Endothelial cell of umbilical vein (primary cell): ENCODE data around the gene CAMK2G. TPM values are rescaled to one million over a fixed set of nuclear protein-coding genes. Genes with fewer than 3 reads are reported as not detected.

Experiments used
- BruUV-seq: library from RNA; stranded (reverse); fragments of 400-500 nt; replicated peaks from 2 replicates; lab custom pipeline; 2021; lab: Mats Ljungman, UMichigan
- CTCF ChIA-PET: fragments of 300-600, 350-600 bp; sonication (Branson Sonifier 250); formaldehyde crosslinking; loops from one replicate; lab custom pipeline; 2021; ENCODE audit warnings: antibody characterized with exemption, inconsistent platforms; lab: Charles Lee
- POLR2A ChIA-PET: fragments of 300-600, 350-600 bp; sonication (Branson Sonifier 250); formaldehyde crosslinking; loops from one replicate; lab custom pipeline; 2021; ENCODE audit warnings: antibody characterized with exemption, inconsistent platforms; lab: Charles Lee
- DNase-seq: peaks from one replicate; pipeline ENCODE4 v3.0.0-alpha.2; 2011; ENCODE audit warnings: low read depth, low spot score
- FAIRE-seq: peaks from 2 replicates; lab custom pipeline; 2011; peaks lifted over from hg19 to GRCh38; lab: Jason Lieb, UNC
- H2AFZ ChIP-seq: 2 replicates; pipeline ENCODE4 v1.6.0; 2012; ENCODE audit warnings: low read depth, low read length, control low read depth, inconsistent platforms
- H3K27ac ChIP-seq: 2 replicates; pipeline ENCODE4 v1.5.1; 2011; ENCODE audit warnings: low read depth, mild to moderate bottlenecking, control low read depth, low read length, moderate library complexity; ENCODE audit not compliant: insufficient read depth
- H3K27me3 ChIP-seq, 2 experiments: 2 replicates each; pipeline versions ENCODE4 v1.6.0 to v1.6.1; 2011; ENCODE audit warnings: low read length in 2 of 2, mixed read lengths in 1 of 2; ENCODE audit not compliant: control insufficient read depth in 2 of 2, insufficient read depth in 2 of 2
- H3K36me3 ChIP-seq, 2 experiments: 2 replicates in 1 of 2; 3 replicates in 1 of 2; pipeline ENCODE4 v1.5.1; 2011; ENCODE audit warnings: low read length in 2 of 2, mild to moderate bottlenecking in 1 of 2, moderate library complexity in 1 of 2; ENCODE audit not compliant: control insufficient read depth in 2 of 2, insufficient read depth in 2 of 2; ENCODE audit errors: extremely low read depth in 1 of 2
- H3K4me1 ChIP-seq: 3 replicates; pipeline ENCODE4 v1.5.1; 2011; ENCODE audit warnings: mild to moderate bottlenecking, low read length; ENCODE audit not compliant: control insufficient read depth, insufficient read depth; ENCODE audit errors: extremely low read depth
- H3K4me2 ChIP-seq: 2 replicates; pipeline ENCODE4 v1.6.1; 2011; ENCODE audit warnings: low read length, control low read depth, mixed read lengths; ENCODE audit not compliant: insufficient read depth
- H3K4me3 ChIP-seq, 3 experiments: fragments of 200-600 bp in 1 of 3; sonication (generic), shearing (Covaris generic) in 1 of 3; replicated peaks in 1 of 3; 2 replicates each; pipeline ENCODE4 v1.5.1; 2011 to 2016; ENCODE audit warnings: control low read depth in 3 of 3, low read length in 3 of 3, mild to moderate bottlenecking in 2 of 3, inconsistent platforms in 1 of 3, low read depth in 1 of 3, moderate library complexity in 1 of 3; ENCODE audit not compliant: insufficient read depth in 1 of 3
- H3K79me2 ChIP-seq: 2 replicates; pipeline ENCODE4 v1.6.0; 2012; ENCODE audit warnings: low read length, inconsistent platforms; ENCODE audit not compliant: control insufficient read depth, insufficient read depth
- H3K9ac ChIP-seq: replicated peaks from 2 replicates; pipeline ENCODE3; 2011; ENCODE audit warnings: low read length, control low read depth; ENCODE audit not compliant: insufficient read depth; ENCODE audit errors: extremely low read depth
- H3K9me1 ChIP-seq: replicated peaks from 3 replicates; pipeline ENCODE4 v1.6.0; 2011; ENCODE audit warnings: mild to moderate bottlenecking, low read length; ENCODE audit not compliant: control insufficient read depth, insufficient read depth; ENCODE audit errors: extremely low read depth
- H3K9me3 ChIP-seq: replicated peaks from 2 replicates; pipeline ENCODE4 v1.5.1; 2012; ENCODE audit warnings: low read length, inconsistent platforms; ENCODE audit not compliant: control insufficient read depth, insufficient read depth
- H4K20me1 ChIP-seq: replicated peaks from 2 replicates; pipeline ENCODE3; 2011; ENCODE audit warnings: mild to moderate bottlenecking, low read length; ENCODE audit not compliant: control insufficient read depth, insufficient read depth; ENCODE audit errors: extremely low read depth
- CTCF ChIP-seq, 2 donors: IDR thresholded peaks; 1 replicate in 1 of 2; 2 replicates in 1 of 2; pipeline ENCODE4 v1.5.1; 2011; ENCODE audit warnings: low read length in 2 of 2, mild to moderate bottlenecking in 2 of 2, moderate library complexity in 2 of 2, control low read depth in 1 of 2, inconsistent platforms in 1 of 2, low read depth in 1 of 2; ENCODE audit not compliant: insufficient read depth in 1 of 2; ENCODE audit errors: extremely low read depth in 1 of 2
- EZH2 ChIP-seq: IDR thresholded peaks from 2 replicates; pipeline ENCODE4 v1.6.1; 2012; ENCODE audit warnings: borderline replicate concordance, low read depth, mild to moderate bottlenecking, moderate library complexity, low read length, inconsistent platforms; ENCODE audit not compliant: severe bottlenecking
- FOS ChIP-seq: IDR thresholded peaks from 2 replicates; pipeline ENCODE4 v1.6.1; 2011; ENCODE audit warnings: mild to moderate bottlenecking, low read length, moderate library complexity, borderline replicate concordance; ENCODE audit not compliant: insufficient read depth
- GATA2 ChIP-seq: IDR thresholded peaks from 2 replicates; pipeline ENCODE4 v1.7.0; 2011; ENCODE audit warnings: low read depth, mild to moderate bottlenecking, moderate library complexity, mixed read lengths, low read length; ENCODE audit not compliant: insufficient read length, insufficient read depth
- JUN ChIP-seq: IDR thresholded peaks from 2 replicates; pipeline ENCODE4 v1.6.1; 2011; ENCODE audit warnings: borderline replicate concordance, low read depth; ENCODE audit not compliant: insufficient read length, insufficient read depth
- MAX ChIP-seq: IDR thresholded peaks from 2 replicates; pipeline ENCODE4 v1.6.1; 2011; ENCODE audit not compliant: insufficient read depth, insufficient read length
- MYC ChIP-seq: IDR thresholded peaks from one replicate; pipeline ENCODE4 v1.6.1; 2011; ENCODE audit warnings: mild to moderate bottlenecking, low read depth, low read length
- POLR2A ChIP-seq: IDR thresholded peaks from 2 replicates; pipeline ENCODE4 v1.6.1; 2012; ENCODE audit warnings: low read depth, mild to moderate bottlenecking, control low read depth, low read length
- POLR2AphosphoS5 ChIP-seq: IDR thresholded peaks from 2 replicates; pipeline ENCODE4 v1.6.1; 2012; ENCODE audit warnings: low read depth, mild to moderate bottlenecking, control low read depth, low read length, moderate library complexity; ENCODE audit not compliant: insufficient read depth
- dilution Hi-C: fragments of 300-500 bp; cut with MboI; formaldehyde crosslinking; loops from one replicate; pipeline ENCODE4 v1.15.0; 2019; ENCODE audit warnings: low sequenced_read_pairs; ENCODE audit not compliant: extremely low pct_ligation_motif_present
- intact Hi-C: fragments of 100-400 bp; cut with micrococcal nuclease; formaldehyde crosslinking; loops from one replicate; pipeline ENCODE4 v1.10.0; 2022
- polyA plus RNA-seq, 4 experiments: library from polyadenylated mRNA; depleted of rRNA in 3 of 4; stranded (reverse) in 3 of 4; unstranded in 1 of 4; fragments of >200 nt; gene quantifications; 2 replicates each; pipeline versions ENCODE4 v1.2.1 to v1.2.3, GENCODE V29; 2011 to 2012; ENCODE audit warnings: missing spikeins in 1 of 4
- total RNA-seq: library from RNA; stranded (reverse); gene quantifications from 2 replicates; pipeline ENCODE4 v1.2.3, GENCODE V29; 2021

CAMK2G gene
- total and polyA plus RNA-seq, 2 donors (not counting 3 experiments of a cell fraction or from before 2014, with no cell fraction given) = 27.2 to 33.6 TPM

GRCh38 chr10:73888514-73888913 is 14.2 kb upstream of the CAMK2G start:
- H3K4me1 ChIP-seq = peaks cover 26% of the 10 kb centered on the region
- no peak for FAIRE-seq
- H3K27ac ChIP-seq = no peak overlapping the region
- dilution Hi-C loops = no loop called here
- TF ChIP-seq CTCF (IDR thresholded peaks at IDR 0.05; ENCODE audit: extremely low read depth in 1 of 2, insufficient read depth in 1 of 2, low read depth in 1 of 2, low read length in 2 of 2) = no peak
- no peak for TF ChIP-seq GATA2
- TF ChIP-seq MYC = no peak
- TF ChIP-seq EZH2 = no peak
- TF ChIP-seq JUN = no peak
- TF ChIP-seq POLR2AphosphoS5 = no peak
- TF ChIP-seq MAX = no peak
- no peak for TF ChIP-seq POLR2A
- no peak for TF ChIP-seq FOS
- no peaks in the 10 kb centered on the region for H3K27me3 ChIP-seq
- H3K9me1 ChIP-seq = no peaks in the 10 kb centered on the region
- H3K36me3 ChIP-seq = no peaks in the 10 kb centered on the region
- H4K20me1 ChIP-seq = no peaks in the 10 kb centered on the region
- BruUV-seq = no TSS peak
- no peak overlapping the region for H3K4me2 ChIP-seq
- H3K79me2 ChIP-seq = no peaks in the 10 kb centered on the region
- no peaks in the 10 kb centered on the region for H3K9me3 ChIP-seq
- no peak overlapping the region for H2AFZ ChIP-seq
- no peak for DNase-seq
- CTCF ChIA-PET = interaction anchor here (1.0 to 14.6 kb wide), 11 partner anchors 8 to 216 kb away, joined by 3 to 439 read pairs (median 34); partner anchors contain the start of gene VCL
- H3K9ac ChIP-seq = no peak overlapping the region
- H3K4me3 ChIP-seq = no peak overlapping the region
- intact Hi-C loops = no loop called here
- POLR2A ChIA-PET = interaction anchor here (0.7 kb wide), 1 partner anchor 111 kb away, joined by 3 read pairs; no protein-coding TSS in a partner anchor
